Trophoblast cell (in vitro differentiated cells and primary cell): Measurements from ENCODE around the gene RING1. TPM values are rescaled to one million over a fixed set of nuclear protein-coding genes. Genes with fewer than 3 reads are reported as not detected.
A peak's percentile ranks its signal among the peaks of the same experiment; 100 is the strongest.

Experiments used
- DNase-seq, 2 donors: peaks; one replicate each; pipeline ENCODE4 v3.0.0-alpha.2; 2016
- H2AFZ ChIP-seq: 2 replicates; pipeline ENCODE4 v1.6.1; 2013; ENCODE audit warnings: low read length, moderate library complexity, mild to moderate bottlenecking; ENCODE audit not compliant: insufficient read depth, poor library complexity
- H2AK5ac ChIP-seq: 2 replicates; pipeline ENCODE4 v1.6.1; 2013; ENCODE audit warnings: mild to moderate bottlenecking, low read length
- H2BK120ac ChIP-seq: 2 replicates; pipeline ENCODE4 v1.6.1; 2013; ENCODE audit warnings: low read length, mild to moderate bottlenecking, moderate library complexity; ENCODE audit not compliant: insufficient read depth, poor library complexity
- H2BK12ac ChIP-seq: 2 replicates; pipeline ENCODE4 v1.6.1; 2013; ENCODE audit warnings: mild to moderate bottlenecking, low read length, moderate library complexity
- H2BK5ac ChIP-seq: 2 replicates; pipeline ENCODE4 v1.6.1; 2013; ENCODE audit warnings: low read length, low read depth, moderate library complexity, mild to moderate bottlenecking; ENCODE audit not compliant: poor library complexity
- H3K14ac ChIP-seq: 2 replicates; pipeline ENCODE4 v1.6.1; 2013; ENCODE audit warnings: mild to moderate bottlenecking, low read length
- H3K18ac ChIP-seq: 2 replicates; pipeline ENCODE4 v1.6.1; 2013; ENCODE audit warnings: mild to moderate bottlenecking, low read length
- H3K23ac ChIP-seq: 2 replicates; pipeline ENCODE4 v1.6.1; 2013; ENCODE audit warnings: low read length
- H3K27ac ChIP-seq: 2 replicates; pipeline ENCODE4 v1.5.1; 2013; ENCODE audit warnings: low read depth, mild to moderate bottlenecking, inconsistent platforms, low read length, moderate library complexity
- H3K27me3 ChIP-seq: 2 replicates; pipeline ENCODE4 v1.6.1; 2013; ENCODE audit warnings: inconsistent platforms, mild to moderate bottlenecking, low read length, moderate library complexity; ENCODE audit not compliant: insufficient read depth
- H3K36me3 ChIP-seq, 2 experiments: 1 replicate in 1 of 2; 2 replicates in 1 of 2; pipeline ENCODE4 v1.6.1; 2013; ENCODE audit warnings: low read length in 2 of 2, mild to moderate bottlenecking in 2 of 2, moderate library complexity in 1 of 2; ENCODE audit not compliant: insufficient read depth in 2 of 2, control insufficient read depth in 1 of 2
- H3K4ac ChIP-seq: 2 replicates; pipeline ENCODE4 v1.6.1; 2013; ENCODE audit warnings: low read depth, mild to moderate bottlenecking, low read length, moderate library complexity
- H3K4me1 ChIP-seq, 2 experiments: 1 replicate in 1 of 2; 2 replicates in 1 of 2; pipeline ENCODE4 v1.6.1; 2013; ENCODE audit warnings: low read length in 2 of 2, mild to moderate bottlenecking in 2 of 2, moderate library complexity in 1 of 2; ENCODE audit not compliant: insufficient read depth in 2 of 2, control insufficient read depth in 1 of 2
- H3K4me2 ChIP-seq: 2 replicates; pipeline ENCODE4 v1.6.1; 2013; ENCODE audit warnings: inconsistent platforms, mild to moderate bottlenecking, low read length, moderate library complexity
- H3K4me3 ChIP-seq: 2 replicates; pipeline ENCODE4 v1.5.1; 2013; ENCODE audit warnings: mild to moderate bottlenecking, low read depth, low read length, inconsistent platforms
- H3K79me1 ChIP-seq: one replicate; pipeline ENCODE4 v1.6.1; 2013; ENCODE audit warnings: low read length
- H3K79me2 ChIP-seq: 2 replicates; pipeline ENCODE4 v1.6.1; 2013; ENCODE audit warnings: low read length, mild to moderate bottlenecking; ENCODE audit not compliant: control insufficient read depth, insufficient read depth, poor library complexity
- H3K9ac ChIP-seq: 2 replicates; pipeline ENCODE4 v1.6.1; 2013; ENCODE audit warnings: mild to moderate bottlenecking, low read length
- H3K9me3 ChIP-seq: 2 replicates; pipeline ENCODE4 v1.6.1; 2013; ENCODE audit warnings: low read depth, mild to moderate bottlenecking, control low read depth, inconsistent platforms, low read length; ENCODE audit not compliant: insufficient read depth
- H4K12ac ChIP-seq: 2 replicates; pipeline ENCODE4 v1.6.1; 2013; ENCODE audit warnings: low read depth, mild to moderate bottlenecking, low read length, moderate library complexity
- H4K8ac ChIP-seq: 2 replicates; pipeline ENCODE4 v1.6.1; 2013; ENCODE audit warnings: low read depth, mild to moderate bottlenecking, low read length, moderate library complexity
- H4K91ac ChIP-seq: one replicate; pipeline ENCODE4 v1.6.1; 2013; ENCODE audit warnings: low read depth, mild to moderate bottlenecking, low read length, moderate library complexity
- WGBS: extraction: QIAGEN DNeasy Blood & Tissue Kit; methylation state at CpG from one replicate; pipeline ENCODE4 v1.1.7; 2013; ENCODE audit warnings: missing lambda C conversion rate; ENCODE audit not compliant: insufficient read length, insufficient coverage; ENCODE audit errors: extremely low coverage; 5-methylcytosine and 5-hydroxymethylcytosine counted together
- polyA plus RNA-seq: library from polyadenylated mRNA; stranded (reverse); fragments of 200-250 nt; gene quantifications from 2 replicates; pipeline ENCODE4 v1.2.3, GENCODE V29; 2013

The RING1 gene
- polyA plus RNA-seq, result 27.7 and 28.0 TPM in 2 replicates

DNA sequence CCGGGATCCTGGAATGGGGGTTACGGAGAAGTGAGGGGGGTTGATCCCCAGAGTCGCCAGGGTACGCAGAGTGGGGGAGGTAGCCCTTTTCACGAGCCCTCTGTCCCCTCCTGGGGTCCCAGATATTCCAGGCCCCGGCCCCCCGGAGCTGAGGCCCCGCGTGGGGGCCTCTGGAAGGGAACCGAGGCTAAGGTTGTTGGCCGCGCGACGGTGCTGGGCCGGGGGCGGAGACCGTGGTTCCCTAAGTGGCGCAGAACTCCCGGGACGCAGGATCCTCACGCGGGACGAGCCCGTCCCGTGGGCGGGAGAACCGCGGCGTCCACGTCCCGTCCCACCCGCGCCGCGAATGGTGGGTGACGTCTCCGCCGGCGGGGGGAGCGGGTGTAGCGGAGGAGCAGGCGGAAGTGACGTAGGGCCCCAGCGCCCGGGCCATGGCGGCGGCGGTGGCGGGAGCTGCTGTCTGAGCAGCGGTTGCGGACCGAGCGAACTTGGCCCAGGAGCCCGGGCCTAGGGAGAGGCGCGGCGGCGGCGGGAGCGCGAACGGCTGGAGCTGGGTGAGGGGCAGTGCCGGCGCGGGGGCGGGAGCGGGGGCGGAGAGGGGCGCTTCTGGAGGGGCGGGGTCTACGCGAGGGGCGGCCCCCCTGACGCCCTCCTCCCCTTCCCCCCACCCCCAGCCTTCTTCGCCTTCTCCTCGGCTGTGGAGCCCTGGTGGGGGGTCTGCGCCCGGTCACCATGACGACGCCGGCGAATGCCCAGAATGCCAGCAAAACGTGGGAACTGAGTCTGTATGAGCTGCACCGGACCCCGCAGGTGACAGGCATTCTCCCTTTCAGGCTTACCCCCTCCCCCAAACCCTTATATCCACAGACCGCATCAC lies at the start of gene RING1:
RING1 (plus strand) TSS at position 410 of the 877 bp plus-strand sequence; CDS start at position 733, 323 bp downstream.
- Histone ChIP-seq H3K27me3 (peaks cover 2% of the 10 kb centered on the region), H2BK120ac (peak within 1 kb of the TSS; percentile 84), H3K79me1 (peaks cover 15% of the 10 kb centered on the region), H4K91ac (peak within 1 kb of the TSS; percentile 93), H3K4me3 (peak within 1 kb of the TSS; percentile 87), H3K9me3 (peaks cover 7% of the 10 kb centered on the region), H2AK5ac (peak within 1 kb of the TSS; percentile 38), H3K79me2 (peaks cover 10% of the 10 kb centered on the region), H3K23ac (no peak within 1 kb of the TSS), H2BK5ac (peak within 1 kb of the TSS; percentile 87), H3K4me2 (peak within 1 kb of the TSS; percentile 97), H2AFZ (peak within 1 kb of the TSS; percentile 95), H4K12ac (peak within 1 kb of the TSS; percentile 90), H3K9ac (peak within 1 kb of the TSS; percentile 90), H3K4ac (peak within 1 kb of the TSS; percentile 71), H3K14ac (peak within 1 kb of the TSS; percentile 84), H2BK12ac (no peak within 1 kb of the TSS), H3K27ac (peak within 1 kb of the TSS; percentile 67), H3K4me1 (peaks cover 11 to 31% of the 10 kb centered on the region in 2 experiments), H4K8ac (peak within 1 kb of the TSS; percentile 86), H3K18ac (peak within 1 kb of the TSS; percentile 75), H3K36me3 (peaks cover 19 to 23% of the 10 kb centered on the region in 2 experiments)
- no CpG with 5 or more reads among the region's 86 CpGs for WGBS
- DNase-seq, result peak; percentile 69 to 78

DNA sequence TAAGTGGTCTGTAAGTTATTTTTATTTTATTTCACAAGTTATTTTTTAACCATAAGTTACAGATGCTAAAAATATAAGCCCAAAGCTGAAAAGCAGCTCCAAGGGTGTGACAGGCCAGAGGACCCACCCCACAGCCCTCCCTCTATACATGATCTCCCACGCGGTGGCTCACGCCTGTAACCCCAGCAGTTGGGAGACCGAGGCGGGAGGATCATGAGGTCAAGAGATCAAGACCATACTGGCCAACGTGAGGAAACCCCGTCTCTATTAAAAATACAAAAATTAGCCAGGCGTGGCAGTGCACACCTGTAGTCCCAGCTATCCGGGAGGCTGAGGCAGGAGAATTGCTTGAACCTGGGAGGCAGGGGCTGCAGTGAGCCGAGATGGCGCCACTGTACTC lies 48.2 kb upstream of the RING1 start:
- H3K79me2 ChIP-seq, result no peaks in the 10 kb centered on the region
- H2AK5ac ChIP-seq, result no peak overlapping the region
- no peak overlapping the region for H3K4ac ChIP-seq
- H4K12ac ChIP-seq, result no peak overlapping the region
- WGBS, result no CpG with 5 or more reads among the region's 11 CpGs
- H3K27ac ChIP-seq, result no peak overlapping the region
- no peak overlapping the region for H3K9ac ChIP-seq
- no peak for DNase-seq
- H3K9me3 ChIP-seq, result no peaks in the 10 kb centered on the region
- peaks cover 3% of the 10 kb centered on the region for H3K79me1 ChIP-seq
- H3K18ac ChIP-seq, result no peak overlapping the region
- no peak overlapping the region for H3K4me2 ChIP-seq
- H4K8ac ChIP-seq, result no peak overlapping the region
- no peaks in the 10 kb centered on the region for H3K27me3 ChIP-seq
- H3K23ac ChIP-seq, result no peak overlapping the region
- no peak overlapping the region for H2AFZ ChIP-seq
- H4K91ac ChIP-seq, result no peak overlapping the region
- H3K36me3 ChIP-seq, result no peaks in the 10 kb centered on the region
- H3K14ac ChIP-seq, result no peak overlapping the region
- H3K4me3 ChIP-seq, result no peak overlapping the region
- H2BK120ac ChIP-seq, result no peak overlapping the region
- no peak overlapping the region for H2BK5ac ChIP-seq
- H2BK12ac ChIP-seq, result no peak overlapping the region
- H3K4me1 ChIP-seq, result peaks cover 0 to 4% of the 10 kb centered on the region in 2 experiments

- no peak overlapping the region for H3K9ac ChIP-seq
- H2AK5ac ChIP-seq, result no peak overlapping the region
- no peaks in the 10 kb centered on the region for H3K79me2 ChIP-seq
- H2BK12ac ChIP-seq, result no peak overlapping the region
- H4K12ac ChIP-seq, result no peak overlapping the region
- H4K91ac ChIP-seq, result no peak overlapping the region
- no peak overlapping the region for H3K27ac ChIP-seq
- no peak overlapping the region for H3K4me3 ChIP-seq
- no peak overlapping the region for H2BK5ac ChIP-seq
- H3K4ac ChIP-seq, result no peak overlapping the region
- no peak overlapping the region for H3K23ac ChIP-seq
- H3K4me2 ChIP-seq, result no peak overlapping the region
- H3K9me3 ChIP-seq, result no peaks in the 10 kb centered on the region
- no peak overlapping the region for H2BK120ac ChIP-seq
- peaks cover 3% of the 10 kb centered on the region for H3K79me1 ChIP-seq
- H3K27me3 ChIP-seq, result no peaks in the 10 kb centered on the region
- H3K18ac ChIP-seq, result no peak overlapping the region
- H3K4me1 ChIP-seq, result peaks cover 0 to 4% of the 10 kb centered on the region in 2 experiments
- no peak overlapping the region for H4K8ac ChIP-seq
- H3K36me3 ChIP-seq, result no peaks in the 10 kb centered on the region
- H3K14ac ChIP-seq, result no peak overlapping the region
- no peak overlapping the region for H2AFZ ChIP-seq
- no CpG with 5 or more reads among the region's 13 CpGs for WGBS
- DNase-seq, result peak in 1 of 2 donors; percentile 17
Measured at GRCh38 chr6:33160728-33161344, 47.5 kb upstream of the RING1 start.

GRCh38 chr6:33161354-33162331 lies 46.7 kb upstream of the RING1 start:
- H3K14ac ChIP-seq, result peak overlapping the region; percentile 5
- peak; percentile 55 to 79 for DNase-seq
- H3K27ac ChIP-seq, result no peak overlapping the region
- WGBS, result no CpG with 5 or more reads among the region's 58 CpGs
- peak overlapping the region; percentile 80 for H4K8ac ChIP-seq
- no peak overlapping the region for H3K18ac ChIP-seq
- no peak overlapping the region for H2BK120ac ChIP-seq
- H2AFZ ChIP-seq, result peak overlapping the region; percentile 31
- no peak overlapping the region for H2BK5ac ChIP-seq
- no peaks in the 10 kb centered on the region for H3K79me2 ChIP-seq
- no peak overlapping the region for H2AK5ac ChIP-seq
- no peak overlapping the region for H2BK12ac ChIP-seq
- peak overlapping the region; percentile 69 for H3K4me3 ChIP-seq
- no peaks in the 10 kb centered on the region for H3K9me3 ChIP-seq
- no peak overlapping the region for H3K4ac ChIP-seq
- H3K23ac ChIP-seq, result no peak overlapping the region
- H3K4me1 ChIP-seq, result peaks cover 0 to 4% of the 10 kb centered on the region in 2 experiments
- H3K79me1 ChIP-seq, result peaks cover 3% of the 10 kb centered on the region
- no peak overlapping the region for H3K9ac ChIP-seq
- no peaks in the 10 kb centered on the region for H3K36me3 ChIP-seq
- peak overlapping the region; percentile 0 for H4K12ac ChIP-seq
- peak overlapping the region; percentile 86 for H3K4me2 ChIP-seq
- H4K91ac ChIP-seq, result no peak overlapping the region
- no peaks in the 10 kb centered on the region for H3K27me3 ChIP-seq
